Smooth muscle cell (in vitro differentiated cells): ENCODE measurements around the gene KDM1B. TPM values are rescaled to one million over a fixed set of nuclear protein-coding genes. Genes with fewer than 3 reads are reported as not detected.

Experiments used
- DNase-seq: peaks from one replicate; lab custom pipeline; 2025; ENCODE audit not compliant: unreplicated experiment; lab: John Stamatoyannopoulos, UW
- H2AFZ ChIP-seq: fragments of 200-600 bp; sonication (generic); 2 replicates; pipeline ENCODE4 v1.6.0; 2016; ENCODE audit warnings: antibody characterized with exemption, low read depth, mild to moderate bottlenecking
- H3F3A ChIP-seq: fragments of 200-600 bp; sonication (generic); 2 replicates; pipeline ENCODE4 v1.6.0; 2017; ENCODE audit warnings: antibody characterized with exemption, low read depth
- H3K27ac ChIP-seq: fragments of 200-600 bp; sonication (generic); 2 replicates; pipeline ENCODE4 v1.5.1; 2016; ENCODE audit warnings: low read depth, mild to moderate bottlenecking
- H3K27me3 ChIP-seq: fragments of 200-600 bp; sonication (generic); 2 replicates; pipeline ENCODE4 v1.6.1; 2016; ENCODE audit warnings: low read depth, mild to moderate bottlenecking
- H3K36me3 ChIP-seq: fragments of 200-600 bp; sonication (generic); 2 replicates; pipeline ENCODE4 v1.5.1; 2016; ENCODE audit warnings: low read depth
- H3K4me1 ChIP-seq: fragments of 200-600 bp; sonication (generic); 2 replicates; pipeline ENCODE4 v1.5.1; 2016; ENCODE audit warnings: low read depth
- H3K4me2 ChIP-seq: fragments of 200-600 bp; sonication (generic); 2 replicates; pipeline ENCODE4 v1.6.0; 2016; ENCODE audit warnings: mild to moderate bottlenecking
- H3K4me3 ChIP-seq: fragments of 200-600 bp; sonication (generic); 2 replicates; pipeline ENCODE4 v1.5.1; 2016; ENCODE audit warnings: mild to moderate bottlenecking
- H3K79me2 ChIP-seq: fragments of 200-600 bp; sonication (generic); 2 replicates; pipeline ENCODE4 v1.6.0; 2016; ENCODE audit warnings: low read depth, mild to moderate bottlenecking
- H3K9ac ChIP-seq: fragments of 200-600 bp; sonication (generic); 2 replicates; pipeline ENCODE4 v1.6.0; 2016; ENCODE audit warnings: low read depth
- H3K9me3 ChIP-seq: fragments of 200-600 bp; sonication (generic); replicated peaks from 2 replicates; pipeline ENCODE4 v1.5.1; 2016; ENCODE audit warnings: low read depth
- H4K20me1 ChIP-seq: fragments of 200-600 bp; sonication (generic); 2 replicates; pipeline ENCODE4 v1.6.0; 2016; ENCODE audit warnings: low read depth
- WGBS: methylation state at CpG from one replicate; pipeline ENCODE4 v1.1.7; 2016; ENCODE audit warnings: low lambda C conversion rate; 5-methylcytosine and 5-hydroxymethylcytosine counted together
- polyA plus RNA-seq: library from polyadenylated mRNA; unstranded; fragments of >200 nt; fragmentation: Nextera tagmentation; extraction: Ambion mirVana; gene quantifications from 2 replicates; pipeline ENCODE4 v1.2.1, GENCODE V29; 2016
- total RNA-seq: library from RNA; depleted of rRNA; stranded (reverse); fragments of >200 nt; gene quantifications from 2 replicates; pipeline ENCODE4 v1.2.3, GENCODE V29; 2014
- TF ChIP-seq, protein P1 (sequence below): fragments of 200-600 bp; sonication (generic); IDR thresholded peaks from 2 replicates; pipeline ENCODE4 v1.5.1; 2017; ENCODE audit warnings: borderline replicate concordance, mild to moderate bottlenecking, antibody characterized with exemption; ENCODE audit not compliant: insufficient read depth, poor library complexity, severe bottlenecking

KDM1B gene
- total and polyA plus RNA-seq, 2 experiments from 2014 or later = 8.2 to 15.8 TPM

DNA sequence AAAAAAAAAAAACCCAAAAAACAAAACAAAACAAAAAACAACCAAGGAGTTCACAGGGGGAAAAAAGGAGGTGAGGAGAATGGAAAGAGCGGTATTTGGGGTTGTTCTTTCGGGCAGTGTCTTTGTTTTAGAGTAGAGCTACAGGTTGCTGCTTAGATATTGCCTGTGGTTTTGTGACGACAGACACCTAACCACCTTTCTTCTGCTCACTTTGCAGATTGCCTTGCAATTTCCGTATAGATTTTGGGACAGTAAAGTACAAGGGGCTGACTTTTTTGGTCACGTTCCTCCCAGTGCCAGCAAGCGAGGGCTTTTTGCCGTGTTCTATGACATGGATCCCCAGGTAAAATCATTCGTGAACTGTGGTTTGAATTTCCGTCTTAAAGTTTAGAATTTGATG lies 58.2 kb downstream of the KDM1B start:
- TF ChIP-seq, protein P1, sequence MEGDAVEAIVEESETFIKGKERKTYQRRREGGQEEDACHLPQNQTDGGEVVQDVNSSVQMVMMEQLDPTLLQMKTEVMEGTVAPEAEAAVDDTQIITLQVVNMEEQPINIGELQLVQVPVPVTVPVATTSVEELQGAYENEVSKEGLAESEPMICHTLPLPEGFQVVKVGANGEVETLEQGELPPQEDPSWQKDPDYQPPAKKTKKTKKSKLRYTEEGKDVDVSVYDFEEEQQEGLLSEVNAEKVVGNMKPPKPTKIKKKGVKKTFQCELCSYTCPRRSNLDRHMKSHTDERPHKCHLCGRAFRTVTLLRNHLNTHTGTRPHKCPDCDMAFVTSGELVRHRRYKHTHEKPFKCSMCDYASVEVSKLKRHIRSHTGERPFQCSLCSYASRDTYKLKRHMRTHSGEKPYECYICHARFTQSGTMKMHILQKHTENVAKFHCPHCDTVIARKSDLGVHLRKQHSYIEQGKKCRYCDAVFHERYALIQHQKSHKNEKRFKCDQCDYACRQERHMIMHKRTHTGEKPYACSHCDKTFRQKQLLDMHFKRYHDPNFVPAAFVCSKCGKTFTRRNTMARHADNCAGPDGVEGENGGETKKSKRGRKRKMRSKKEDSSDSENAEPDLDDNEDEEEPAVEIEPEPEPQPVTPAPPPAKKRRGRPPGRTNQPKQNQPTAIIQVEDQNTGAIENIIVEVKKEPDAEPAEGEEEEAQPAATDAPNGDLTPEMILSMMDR = no peak
- Histone ChIP-seq H3K4me3 (no peak overlapping the region), H3K9ac (no peak overlapping the region), H3K4me2 (no peak overlapping the region), H3K27ac (no peak overlapping the region), H2AFZ (no peak overlapping the region), H4K20me1 (no peaks in the 10 kb centered on the region), H3K36me3 (no peaks in the 10 kb centered on the region), H3K9me3 (no peaks in the 10 kb centered on the region), H3K27me3 (no peaks in the 10 kb centered on the region), H3K79me2 (no peaks in the 10 kb centered on the region), H3K4me1 (no peaks in the 10 kb centered on the region), H3F3A (no peaks in the 10 kb centered on the region)
- DNase-seq = no peak
- 94% methylated on average over 9 of the region's 9 CpGs for WGBS

- no peak overlapping the region for H2AFZ ChIP-seq
- no peaks in the 10 kb centered on the region for H3K9me3 ChIP-seq
- no peaks in the 10 kb centered on the region for H3K27me3 ChIP-seq
- H3K9ac ChIP-seq = no peak overlapping the region
- H4K20me1 ChIP-seq = no peaks in the 10 kb centered on the region
- TF ChIP-seq, protein P1 = no peak
- no peak for DNase-seq
- no peaks in the 10 kb centered on the region for H3F3A ChIP-seq
- H3K4me3 ChIP-seq = no peak overlapping the region
- H3K79me2 ChIP-seq = no peaks in the 10 kb centered on the region
- H3K36me3 ChIP-seq = no peaks in the 10 kb centered on the region
- no peak overlapping the region for H3K4me2 ChIP-seq
- H3K27ac ChIP-seq = no peak overlapping the region
- WGBS = 90% methylated on average over 4 of the region's 4 CpGs
- H3K4me1 ChIP-seq = no peaks in the 10 kb centered on the region
Measured at GRCh38 chr6:18214003-18214402, 58.8 kb downstream of the KDM1B start.

DNA sequence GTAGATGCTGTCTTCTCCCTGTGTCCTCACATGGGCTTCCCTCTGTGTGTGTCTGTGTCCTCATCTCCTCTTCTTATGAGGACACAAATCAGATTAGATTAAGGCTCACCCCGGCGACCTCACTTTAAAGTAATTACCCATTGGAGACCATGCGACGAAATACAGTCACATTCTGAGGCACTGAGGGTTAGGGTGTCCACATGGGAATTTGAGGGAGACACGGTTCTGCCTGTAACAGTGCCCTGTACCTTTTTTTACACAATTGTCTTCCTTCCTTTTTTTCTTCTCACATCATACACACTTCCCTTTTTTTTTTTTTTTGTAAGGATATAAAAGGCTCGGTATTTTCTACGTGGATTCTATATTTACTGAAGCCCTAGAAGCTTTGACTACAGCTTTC lies 60.2 kb downstream of the KDM1B start:
- DNase-seq = no peak
- TF ChIP-seq, protein P1 = no peak
- Histone ChIP-seq H4K20me1 (no peaks in the 10 kb centered on the region), H3K4me1 (no peaks in the 10 kb centered on the region), H3F3A (peaks cover 5% of the 10 kb centered on the region), H3K4me3 (no peak overlapping the region), H3K4me2 (no peak overlapping the region), H3K9me3 (no peaks in the 10 kb centered on the region), H3K27me3 (no peaks in the 10 kb centered on the region), H3K9ac (no peak overlapping the region), H3K36me3 (no peaks in the 10 kb centered on the region), H3K27ac (no peak overlapping the region), H2AFZ (no peak overlapping the region), H3K79me2 (no peaks in the 10 kb centered on the region)
- WGBS = 95% methylated on average over 7 of the region's 7 CpGs

DNA sequence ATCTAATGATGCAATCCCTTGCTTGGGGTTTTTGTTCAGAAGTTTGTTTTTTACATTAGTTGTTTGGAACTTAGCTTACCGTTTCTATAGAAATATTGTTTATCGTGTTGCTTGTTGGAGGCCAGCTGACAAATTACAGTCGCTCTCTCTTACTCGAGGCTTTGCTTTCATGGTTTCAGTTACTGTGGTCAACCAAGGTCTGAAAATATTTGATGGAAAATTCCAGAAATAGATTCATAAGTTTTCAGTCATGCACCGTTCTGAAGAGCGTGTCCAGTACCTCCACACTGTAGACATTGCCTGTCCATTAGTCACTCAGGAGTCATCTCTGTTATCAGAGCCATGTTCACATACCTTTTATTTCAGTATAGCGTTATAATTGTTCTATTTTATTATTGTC lies 61.2 kb downstream of the KDM1B start:
- 74% methylated on average over 7 of the region's 7 CpGs for WGBS
- Histone ChIP-seq H3K4me2 (no peak overlapping the region), H4K20me1 (no peaks in the 10 kb centered on the region), H3K36me3 (no peaks in the 10 kb centered on the region), H3K9ac (no peak overlapping the region), H3K4me3 (no peak overlapping the region), H3F3A (peaks cover 5% of the 10 kb centered on the region), H3K27ac (peak overlapping the region; percentile 57), H3K27me3 (no peaks in the 10 kb centered on the region), H3K79me2 (no peaks in the 10 kb centered on the region), H3K4me1 (no peaks in the 10 kb centered on the region), H2AFZ (no peak overlapping the region), H3K9me3 (no peaks in the 10 kb centered on the region)
- TF ChIP-seq, protein P1 = no peak
- no peak for DNase-seq
